Karpas-422 (cell line): ENCODE data around the gene CDCA8. TPM values are rescaled to one million over a fixed set of nuclear protein-coding genes. Genes with fewer than 3 reads are reported as not detected.

Experiments
- DNase-seq: peaks from one replicate; pipeline ENCODE4 v3.0.0-alpha.2; 2015
- H2AFZ ChIP-seq: fragments of 200-600 bp; sonication (generic); 2 replicates; pipeline ENCODE4 v1.6.1; 2014; ENCODE audit warnings: antibody characterized with exemption, low read length, mixed read lengths
- H3K27ac ChIP-seq: fragments of 200-600 bp; sonication (generic); 2 replicates; pipeline ENCODE4 v1.5.1; 2014; ENCODE audit warnings: mild to moderate bottlenecking, low read length, moderate library complexity
- H3K27me3 ChIP-seq: fragments of 200-600 bp; sonication (generic); 2 replicates; pipeline ENCODE4 v1.6.1; 2014; ENCODE audit warnings: low read length, mixed read lengths
- H3K36me3 ChIP-seq: fragments of 200-600 bp; sonication (generic); 2 replicates; pipeline ENCODE4 v1.6.1; 2014; ENCODE audit warnings: low read length, mixed read lengths; ENCODE audit not compliant: insufficient read depth
- H3K4me1 ChIP-seq: fragments of 200-600 bp; sonication (generic); 2 replicates; pipeline ENCODE4 v1.6.1; 2014; ENCODE audit warnings: mild to moderate bottlenecking, low read length, mixed read lengths
- H3K4me2 ChIP-seq: fragments of 200-600 bp; sonication (generic); 2 replicates; pipeline ENCODE4 v1.6.1; 2014; ENCODE audit warnings: low read length, low read depth, mild to moderate bottlenecking; ENCODE audit not compliant: poor library complexity, severe bottlenecking
- H3K4me3 ChIP-seq: fragments of 200-600 bp; sonication (generic); 2 replicates; pipeline ENCODE4 v1.5.1; 2014; ENCODE audit warnings: mild to moderate bottlenecking, antibody characterized with exemption, low read length, mixed read lengths
- H3K79me2 ChIP-seq: fragments of 200-600 bp; sonication (generic); 2 replicates; pipeline ENCODE4 v1.6.1; 2014; ENCODE audit warnings: mild to moderate bottlenecking, low read length, mixed read lengths
- H3K9ac ChIP-seq: fragments of 200-600 bp; sonication (generic); 2 replicates; pipeline ENCODE4 v1.6.0; 2014; ENCODE audit warnings: low read length
- H3K9me2 ChIP-seq: fragments of 200-600 bp; sonication (generic), shearing (Covaris generic); replicated peaks from 2 replicates; pipeline ENCODE4 v1.6.0; 2014; ENCODE audit warnings: mild to moderate bottlenecking, low read length, moderate library complexity; ENCODE audit not compliant: insufficient read depth
- H3K9me3 ChIP-seq: fragments of 300-700, 200-600 bp; sonication (generic); 2 replicates; pipeline ENCODE4 v1.6.1; 2014; ENCODE audit warnings: low read length, mixed read lengths
- H4K20me1 ChIP-seq: fragments of 200-600 bp; sonication (generic); 2 replicates; pipeline ENCODE4 v1.6.1; 2014; ENCODE audit warnings: mild to moderate bottlenecking, antibody characterized with exemption, low read length, low read depth; ENCODE audit not compliant: insufficient read depth
- small RNA-seq: library from RNA; depleted of rRNA; stranded (forward); fragments of <200 nt; gene quantifications from one replicate; pipeline ENCODE3, GENCODE V24; 2014
- total RNA-seq: library from RNA; depleted of rRNA; stranded (reverse); fragments of >200 nt; shearing (Covaris generic); gene quantifications from 2 replicates; pipeline ENCODE4 v1.2.3, GENCODE V29; 2014; ENCODE audit warnings: low replicate concordance; rRNA removed

Gene CDCA8
- total RNA-seq, 1 experiment from 2014 or later, result 33.1 TPM

GRCh38 chr1:37753473-37754321 lies 61.4 kb downstream of the CDCA8 start:
- H3K36me3 ChIP-seq, result no peaks in the 10 kb centered on the region
- no peak for DNase-seq
- no peaks in the 10 kb centered on the region for H3K4me1 ChIP-seq
- H3K27me3 ChIP-seq, result no peaks in the 10 kb centered on the region
- H3K27ac ChIP-seq, result no peak overlapping the region
- H4K20me1 ChIP-seq, result no peaks in the 10 kb centered on the region
- H2AFZ ChIP-seq, result no peak overlapping the region
- H3K4me2 ChIP-seq, result no peak overlapping the region
- H3K4me3 ChIP-seq, result no peak overlapping the region
- H3K9ac ChIP-seq, result no peak overlapping the region
- no peaks in the 10 kb centered on the region for H3K79me2 ChIP-seq
- H3K9me3 ChIP-seq, result no peaks in the 10 kb centered on the region
- no peaks in the 10 kb centered on the region for H3K9me2 ChIP-seq

- no peaks in the 10 kb centered on the region for H3K27me3 ChIP-seq
- H4K20me1 ChIP-seq, result no peaks in the 10 kb centered on the region
- no peak overlapping the region for H3K9ac ChIP-seq
- H3K27ac ChIP-seq, result no peak overlapping the region
- no peaks in the 10 kb centered on the region for H3K4me1 ChIP-seq
- no peaks in the 10 kb centered on the region for H3K9me2 ChIP-seq
- H3K36me3 ChIP-seq, result no peaks in the 10 kb centered on the region
- no peak overlapping the region for H3K4me3 ChIP-seq
- H3K79me2 ChIP-seq, result no peaks in the 10 kb centered on the region
- no peaks in the 10 kb centered on the region for H3K9me3 ChIP-seq
- H3K4me2 ChIP-seq, result no peak overlapping the region
- DNase-seq, result no peak
- no peak overlapping the region for H2AFZ ChIP-seq
Observed at GRCh38 chr1:37755290-37755689, 63.0 kb downstream of the CDCA8 start.

GRCh38 chr1:37755951-37756560 lies 63.7 kb downstream of the CDCA8 start:
- no peaks in the 10 kb centered on the region for H3K27me3 ChIP-seq

More at GRCh38 chr1:37755951-37756560, 63.7 kb downstream of the CDCA8 start:
- H3K79me2 ChIP-seq, result no peaks in the 10 kb centered on the region
- no peaks in the 10 kb centered on the region for H3K36me3 ChIP-seq
- H3K4me1 ChIP-seq, result no peaks in the 10 kb centered on the region
- no peak overlapping the region for H3K9ac ChIP-seq
- H3K4me2 ChIP-seq, result no peak overlapping the region
- no peaks in the 10 kb centered on the region for H3K9me3 ChIP-seq
- no peak for DNase-seq
- no peak overlapping the region for H3K4me3 ChIP-seq
- H3K27ac ChIP-seq, result no peak overlapping the region
- H2AFZ ChIP-seq, result no peak overlapping the region
- no peaks in the 10 kb centered on the region for H4K20me1 ChIP-seq
- no peaks in the 10 kb centered on the region for H3K9me2 ChIP-seq

Small RNAs within 50 kb of the gene (small RNA-seq; reads per million reads assigned to genes)
- gene RF00019, result not detected

Other genes starting within 250 kb of the CDCA8 start
- 3.8 and 17.7 TPM in 2 replicates for gene ZC3H12A, start 217.9 kb upstream of the CDCA8 start, total RNA-seq
- gene MEAF6, start 177.8 kb upstream of the CDCA8 start, total RNA-seq, result 105 and 126 TPM in 2 replicates
- 8.6 and 9.7 TPM in 2 replicates for gene SNIP1, start 138.2 kb upstream of the CDCA8 start, total RNA-seq
- not detected in 2 replicates for gene DNALI1, start 135.6 kb upstream of the CDCA8 start, total RNA-seq
- 56.2 and 76.1 TPM in 2 replicates for gene GNL2, start 96.6 kb upstream of the CDCA8 start, total RNA-seq
- not detected in 2 replicates for gene RSPO1, start 57.6 kb upstream of the CDCA8 start, total RNA-seq
- not detected in 2 replicates for gene EPHA10, start 72.6 kb downstream of the CDCA8 start, total RNA-seq
- gene MANEAL, start 101.3 kb downstream of the CDCA8 start, total RNA-seq, result 27.8 and 31.6 TPM in 2 replicates
- 26.2 and 56.2 TPM in 2 replicates for gene C1orf122, start 115.3 kb downstream of the CDCA8 start, total RNA-seq
- gene YRDC, start 115.7 kb downstream of the CDCA8 start, total RNA-seq, result 17.6 and 21.8 TPM in 2 replicates
- gene MTF1, start 167.1 kb downstream of the CDCA8 start, total RNA-seq, result 2.3 and 5.1 TPM in 2 replicates